GM18526 (cell line): ENCODE results near the gene TMEM186.

Experiments used
- POLR2A ChIP-seq: IDR thresholded peaks from 3 replicates; pipeline ENCODE4 v1.6.1; 2011; ENCODE audit not compliant: insufficient read length; ENCODE audit errors: extremely low read depth

TMEM186 gene

DNA sequence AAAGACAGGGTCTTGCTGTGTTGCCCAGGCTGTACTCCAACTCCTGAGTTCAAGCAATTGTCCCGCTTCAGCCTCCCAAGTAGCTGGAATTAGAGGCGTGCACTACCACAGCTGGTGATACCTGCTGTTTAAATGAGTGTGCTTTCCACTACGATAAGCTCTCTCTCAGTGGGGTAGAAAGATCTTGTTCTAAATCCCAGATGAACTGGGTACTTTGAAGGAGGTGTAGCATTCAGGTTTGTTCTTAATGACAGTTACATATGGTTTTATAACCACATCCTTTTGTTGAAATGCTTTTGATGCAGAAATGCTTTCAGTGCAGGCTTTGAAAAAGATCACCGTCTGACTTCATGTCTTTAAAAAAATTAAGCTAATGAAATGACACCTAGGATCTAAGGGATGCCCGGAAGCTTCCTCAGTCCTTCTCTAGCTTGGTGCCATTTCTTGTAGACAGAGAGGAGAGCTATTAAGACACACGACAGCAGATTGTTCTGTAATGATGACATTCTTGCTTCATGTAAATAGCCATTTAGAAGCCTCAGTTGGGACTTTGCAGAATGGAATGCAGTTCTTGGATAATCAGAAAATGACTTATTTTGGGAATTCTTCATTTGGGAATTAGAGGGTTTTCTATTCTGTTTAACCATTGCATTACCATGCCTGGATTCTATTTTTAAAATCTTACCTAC lies 19.7 kb upstream of the TMEM186 start:
- TF ChIP-seq POLR2A = no peak

DNA sequence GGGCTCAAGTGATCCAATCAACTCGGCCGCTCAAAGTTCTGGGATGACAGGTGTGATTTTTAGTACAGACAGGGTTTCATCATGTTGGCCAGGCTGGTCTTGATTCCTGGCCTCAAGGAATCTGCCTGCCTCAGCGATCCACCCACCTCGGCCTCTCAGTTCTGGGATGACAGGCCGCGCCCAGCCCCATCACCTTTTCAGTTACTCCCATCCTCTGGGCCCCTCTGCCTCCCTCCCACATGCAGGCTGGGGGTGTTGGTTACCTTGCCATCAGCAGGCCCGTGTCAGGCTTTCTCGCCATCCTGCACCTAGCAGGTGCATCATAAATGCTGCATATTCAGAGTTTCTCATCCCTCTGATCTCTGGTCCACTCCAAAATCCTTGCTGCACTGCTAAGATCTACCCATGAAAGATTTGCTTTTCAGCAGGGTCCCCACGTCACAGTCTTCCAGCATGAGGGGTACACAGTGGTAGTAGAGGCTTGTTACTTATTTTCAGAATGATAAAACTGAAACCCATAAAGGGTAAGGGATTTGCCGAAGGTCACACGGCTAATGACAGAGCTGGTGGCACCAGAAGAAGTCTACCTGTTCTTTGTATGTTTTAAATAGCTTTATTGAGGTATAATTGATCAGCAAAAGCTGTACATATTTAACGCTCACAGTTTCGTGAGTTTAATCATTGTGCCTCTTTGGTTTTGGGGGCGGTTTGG lies 16.8 kb upstream of the TMEM186 start:
- TF ChIP-seq POLR2A = no peak

DNA sequence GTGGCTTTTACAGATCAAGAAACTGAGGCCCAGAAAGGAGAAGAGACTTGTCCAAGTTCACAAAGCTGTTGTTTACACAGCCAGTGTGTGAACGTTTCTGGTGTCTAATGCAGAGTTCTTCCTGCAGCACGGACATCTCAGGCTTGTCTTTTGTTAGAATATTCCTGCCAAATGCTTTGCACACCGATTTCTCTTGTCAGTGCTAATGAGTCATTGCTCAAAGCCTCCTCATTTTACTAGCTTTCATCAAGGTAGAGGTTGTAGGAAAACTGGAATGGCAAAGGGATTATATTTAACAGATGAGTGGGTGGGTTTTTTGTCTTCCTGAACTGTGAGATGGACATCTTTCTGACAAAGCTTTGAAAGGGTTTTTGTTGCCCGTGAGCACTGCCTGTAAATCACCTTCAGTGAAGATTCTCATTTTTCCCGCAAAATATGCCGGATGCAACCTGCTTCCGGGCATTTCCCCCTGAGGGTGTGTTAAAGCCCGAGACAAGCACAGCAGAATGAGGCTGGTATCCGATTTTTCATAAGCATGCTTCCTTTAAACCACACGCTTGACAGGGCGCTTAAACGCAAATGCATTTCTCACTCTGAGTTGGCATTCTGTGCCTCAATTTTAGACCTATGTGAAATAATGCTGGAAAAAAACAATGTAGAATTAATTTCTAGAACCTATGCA lies 14.9 kb upstream of the TMEM186 start:
- no peak for TF ChIP-seq POLR2A

DNA sequence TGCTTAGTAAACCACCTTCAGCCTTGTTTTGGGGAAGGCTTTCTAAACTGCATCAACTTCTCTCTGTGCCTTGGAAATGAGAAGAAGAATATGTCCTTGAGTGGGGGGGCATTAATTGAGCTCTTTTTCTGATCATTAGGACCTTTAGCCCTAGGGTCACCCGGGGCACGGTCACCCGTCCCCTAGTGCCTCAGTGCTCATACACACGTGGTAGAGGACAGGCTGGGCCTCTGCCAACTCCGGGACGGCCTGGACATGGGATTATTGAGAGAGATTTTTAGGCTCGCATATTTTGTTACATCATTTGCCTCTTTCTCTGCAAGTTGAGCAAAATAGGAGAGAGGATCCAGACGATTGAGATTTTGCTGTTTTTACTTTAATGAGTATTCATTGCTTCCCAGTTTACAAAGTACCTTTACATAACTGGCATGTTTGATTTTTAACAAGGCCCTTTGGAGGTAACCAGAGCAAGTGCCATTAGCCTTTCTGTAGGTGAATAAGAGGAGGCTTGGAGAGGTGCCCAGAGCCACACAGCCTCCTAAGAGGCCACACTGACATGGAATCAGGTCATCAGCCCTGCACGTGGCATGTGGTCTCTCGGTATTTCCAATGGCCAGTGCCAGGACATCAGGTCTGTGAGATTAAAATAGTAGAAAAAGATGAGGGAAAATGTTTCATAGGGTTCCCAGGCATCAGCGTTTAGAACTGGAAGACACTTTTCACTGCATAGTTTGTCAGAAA lies 11.3 kb upstream of the TMEM186 start:
- TF ChIP-seq POLR2A = no peak

DNA sequence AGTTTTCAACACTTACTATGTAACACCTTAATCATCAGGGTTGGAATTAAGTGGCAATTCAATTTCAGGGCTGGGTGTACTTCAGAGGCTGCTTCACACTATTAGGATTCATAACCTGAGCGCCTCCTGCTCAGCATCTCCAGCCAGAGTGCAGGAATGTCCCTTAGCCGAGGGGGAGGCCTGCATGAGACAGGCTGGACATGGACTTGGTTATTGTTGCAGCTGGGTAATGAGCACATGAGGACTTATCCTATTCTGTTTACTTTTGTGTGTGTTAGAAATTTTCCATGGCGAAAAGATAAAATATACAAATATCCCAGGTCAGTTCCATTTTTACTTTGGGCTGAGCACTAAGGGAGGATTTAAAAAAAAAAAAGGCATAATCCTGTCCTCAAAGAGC lies 10.6 kb upstream of the TMEM186 start:
- no peak for TF ChIP-seq POLR2A

DNA sequence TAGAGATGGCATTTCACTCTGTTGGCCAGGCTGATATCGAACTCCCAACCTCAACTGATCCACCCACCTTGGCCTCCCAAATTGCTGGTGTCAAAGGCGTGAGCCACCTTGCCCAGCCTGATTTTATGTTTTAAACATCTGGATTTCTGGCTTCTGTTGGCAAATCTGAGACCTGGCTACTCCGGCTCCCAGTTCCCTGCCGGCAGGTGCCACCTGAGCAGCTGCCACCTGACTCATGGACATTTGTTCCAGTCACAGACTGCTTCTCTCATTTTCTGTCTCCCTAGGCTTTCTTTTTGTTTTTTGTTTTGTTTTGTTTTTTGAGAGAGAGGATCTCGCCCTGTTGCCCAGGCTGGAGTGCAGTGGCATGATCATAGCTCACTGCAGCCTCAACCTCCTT lies 9.8 kb upstream of the TMEM186 start:
- TF ChIP-seq POLR2A = no peak

DNA sequence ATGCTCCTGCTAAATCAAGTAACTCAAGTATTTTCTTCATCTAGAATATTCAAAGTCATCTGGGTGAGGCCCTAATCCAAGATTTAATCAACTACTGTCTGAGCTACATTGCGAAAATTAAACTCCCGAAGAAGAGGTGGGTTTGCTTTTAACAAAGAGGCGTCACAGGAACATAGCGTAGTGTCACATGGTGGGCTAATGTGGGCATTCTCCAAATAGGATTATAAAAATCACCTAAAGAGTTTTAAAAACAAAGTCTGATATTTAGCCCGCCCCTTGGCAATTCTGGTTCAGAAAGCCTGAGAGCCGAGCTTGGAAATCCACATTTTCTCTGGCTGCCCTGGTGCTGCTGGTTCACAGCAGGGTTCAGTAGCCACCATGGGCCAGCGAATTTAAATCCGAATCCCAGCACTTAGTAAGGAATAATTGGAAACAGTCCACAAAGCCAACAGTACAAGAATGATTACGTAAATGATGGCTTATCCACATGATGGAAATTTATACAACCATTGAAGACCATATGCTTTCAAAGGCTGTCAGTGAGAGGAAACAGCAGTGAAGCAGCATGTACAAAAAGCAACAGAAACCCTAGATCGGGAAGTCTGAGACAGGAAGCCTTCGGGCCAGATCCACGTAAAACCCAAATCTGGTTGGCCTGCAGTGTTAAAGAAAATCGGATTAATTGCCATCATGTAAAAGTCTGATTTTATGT lies 9.0 kb upstream of the TMEM186 start:
- no peak for TF ChIP-seq POLR2A

DNA sequence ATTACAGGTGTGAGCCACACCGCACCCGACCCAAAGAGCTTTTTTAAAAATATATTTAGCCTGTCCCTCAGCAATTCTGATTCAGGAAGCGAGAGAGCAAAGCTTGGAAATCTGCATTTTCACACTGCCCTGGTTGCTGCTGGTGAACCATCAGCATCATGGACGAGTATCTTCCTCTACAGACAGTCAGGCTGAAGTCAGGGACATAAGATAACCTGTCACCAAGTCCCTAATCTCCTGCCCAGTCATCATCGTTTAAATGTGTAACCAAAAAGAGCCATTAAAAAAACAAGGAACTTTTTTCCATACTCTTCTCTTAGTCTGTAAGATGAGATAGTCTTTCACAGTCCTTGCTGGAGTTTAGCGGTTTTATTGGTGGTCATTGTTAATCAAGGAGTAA lies 6.9 kb upstream of the TMEM186 start:
- no peak for TF ChIP-seq POLR2A

DNA sequence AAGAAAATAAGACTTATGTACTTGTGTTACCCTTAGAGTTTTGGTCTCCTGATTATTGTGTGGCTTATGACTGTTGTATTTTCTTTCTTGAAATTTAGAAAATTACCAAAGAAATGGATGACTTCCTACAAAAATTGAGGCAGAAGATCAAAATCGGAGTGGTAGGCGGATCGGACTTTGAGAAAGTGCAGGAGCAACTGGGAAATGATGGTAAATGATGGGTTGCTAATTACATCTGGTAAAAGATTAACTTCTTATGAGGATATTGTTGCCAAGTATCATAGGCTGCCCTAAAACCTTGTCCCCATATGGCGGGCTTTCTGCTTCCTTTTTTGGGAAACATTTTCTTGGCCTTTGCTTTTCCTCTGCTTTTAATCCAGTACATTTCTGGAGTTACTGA lies 4.3 kb upstream of the TMEM186 start:
- no peak for TF ChIP-seq POLR2A

DNA sequence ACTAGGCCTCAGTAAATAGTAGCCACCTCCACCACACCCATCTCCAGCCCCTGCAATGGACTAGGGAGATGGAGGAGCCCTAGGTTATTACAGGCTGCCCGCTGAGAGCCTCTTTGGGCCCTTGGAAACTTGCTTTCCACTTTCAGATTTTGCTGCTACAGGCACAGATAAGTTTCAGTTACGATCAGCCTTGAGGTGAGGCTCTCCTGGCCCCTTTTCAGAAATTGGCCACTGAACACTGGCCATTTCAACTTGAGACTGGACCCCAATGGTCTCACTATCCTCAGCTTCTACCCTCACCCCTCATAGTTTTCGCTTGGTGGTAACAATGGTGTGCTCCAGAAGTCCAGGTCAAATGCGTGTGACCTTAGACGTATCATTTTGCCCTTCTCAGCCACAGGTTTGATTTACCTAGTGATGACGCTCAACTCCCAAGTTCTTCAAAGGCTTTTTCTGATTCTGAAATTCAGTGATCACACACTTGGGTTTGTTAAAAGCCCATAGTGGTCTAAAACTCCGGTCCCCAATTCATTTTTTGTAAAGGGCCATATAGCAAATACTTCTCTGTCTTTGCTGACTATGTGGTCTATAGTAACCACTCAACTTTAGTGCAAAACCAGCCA lies 1.2 kb upstream of the TMEM186 start:
- TF ChIP-seq POLR2A = no peak

DNA sequence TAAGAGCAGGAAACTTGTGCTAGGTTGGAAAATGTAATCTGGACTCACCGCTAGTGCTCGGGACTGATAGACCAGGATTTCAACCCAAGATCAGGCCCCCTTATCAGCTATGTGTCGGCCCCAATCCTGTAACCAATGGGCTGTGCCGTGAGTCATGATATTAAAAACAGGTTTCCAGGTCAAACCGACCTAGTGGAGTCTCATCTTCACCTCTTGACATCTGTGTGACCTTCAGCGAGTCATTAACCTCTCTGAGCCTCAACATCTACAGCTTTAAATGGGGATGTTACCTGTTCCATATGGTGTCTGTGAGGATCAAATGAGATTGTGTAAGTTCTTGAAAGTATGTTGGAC lies 712 bp upstream of the TMEM186 start:
- TF ChIP-seq POLR2A = no peak

DNA sequence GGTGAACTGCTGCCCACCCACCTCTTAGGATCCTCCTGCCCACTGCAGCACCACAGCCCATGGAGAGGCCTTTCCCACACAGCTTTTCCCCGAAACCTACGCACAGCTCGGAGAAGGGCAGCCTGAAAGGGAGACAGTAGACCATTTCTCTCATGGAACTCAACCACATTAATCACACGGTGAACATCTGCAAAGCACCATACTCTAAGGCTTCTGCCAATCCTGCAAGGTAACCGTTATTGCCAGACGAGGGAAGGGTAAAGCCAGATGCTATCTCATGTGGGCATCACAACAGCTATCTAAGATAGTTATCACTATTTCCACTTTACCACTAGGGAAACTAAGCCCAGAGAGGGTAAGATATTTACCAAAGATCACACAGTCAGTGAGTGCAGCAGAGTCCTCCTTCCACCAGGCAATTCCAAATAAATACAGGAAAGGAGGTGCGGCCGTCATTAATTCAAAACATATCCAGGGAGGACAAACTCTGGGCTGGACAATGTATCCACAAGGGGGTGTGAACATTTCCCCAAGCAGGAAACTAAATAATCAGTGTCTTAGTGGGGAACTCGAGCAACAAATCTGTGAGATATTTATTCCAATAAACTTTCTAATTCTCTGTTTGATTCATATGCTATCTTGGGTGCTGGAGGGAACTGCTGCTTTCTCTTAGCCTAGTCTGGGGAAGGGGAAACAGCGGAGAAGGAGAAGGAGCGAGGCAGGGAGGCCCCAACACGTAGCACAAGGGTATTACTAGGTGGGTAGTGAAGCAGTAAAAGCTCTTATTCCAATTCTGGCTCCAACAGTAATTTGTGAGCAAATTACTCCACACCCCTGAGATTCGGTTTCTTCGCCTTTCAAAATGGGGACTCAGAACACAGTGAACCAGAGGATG lies 723 bp downstream of the TMEM186 start:
- TF ChIP-seq POLR2A = no peak

DNA sequence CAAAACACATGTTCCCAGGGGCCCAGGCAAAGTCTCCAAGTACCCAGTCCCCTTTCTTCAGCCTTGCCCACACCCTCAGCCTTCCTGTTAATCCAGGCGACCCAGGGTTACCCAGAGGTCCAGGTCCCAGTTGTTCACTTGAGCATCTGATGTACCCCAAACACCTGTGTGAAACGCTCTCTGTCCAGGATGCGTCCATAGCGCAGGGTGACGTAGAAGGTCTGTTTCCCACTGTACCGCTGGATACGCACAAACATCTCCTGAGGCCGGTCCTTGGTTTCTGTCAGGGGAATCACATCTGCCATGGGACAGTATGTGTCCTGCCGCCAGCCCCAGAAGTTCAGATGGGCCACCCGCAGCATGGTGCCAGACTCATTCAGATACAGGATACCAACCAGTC lies 1.6 kb downstream of the TMEM186 start:
- no peak for TF ChIP-seq POLR2A

DNA sequence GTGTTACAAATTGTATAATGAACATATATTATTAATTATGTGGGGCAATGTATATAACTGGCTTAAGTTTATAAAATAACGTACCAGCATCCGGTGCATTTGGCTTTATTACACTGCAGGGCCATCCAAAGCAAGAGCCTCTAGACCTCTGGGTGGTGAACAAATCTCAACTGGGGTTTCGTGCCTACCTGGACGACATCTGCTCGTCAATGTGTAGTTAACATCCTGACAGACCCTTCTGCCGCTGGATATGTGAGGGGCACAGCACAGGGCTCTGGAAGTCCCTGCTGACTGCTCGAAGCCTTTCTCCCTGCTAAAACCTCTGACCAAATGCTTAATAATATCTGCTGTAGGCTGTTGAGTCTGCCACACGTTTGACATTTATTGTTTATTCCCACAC lies 2.3 kb downstream of the TMEM186 start:
- TF ChIP-seq POLR2A = no peak
